ENCODE results near the gene PLXNA2. TPM values are rescaled to one million over a fixed set of nuclear protein-coding genes. Genes with fewer than 3 reads are reported as not detected.

The PLXNA2 gene
- total and polyA plus RNA-seq, 7 experiments from 2014 or later: 0.70 to 5.4 (median 1.4) TPM; not detected in 2

GRCh38 chr1:208146650-208147049 lies 97.5 kb downstream of the PLXNA2 start:
- Histone ChIP-seq H3K4me3 (ENCODE audit: low read length) (no peak overlapping the region), H3K36me3 (ENCODE audit: control insufficient read depth in 2 of 3, insufficient read depth in 3 of 3, low read length in 3 of 3) (no peaks in the 10 kb centered on the region), H3K9me3 (ENCODE audit: control insufficient read depth in 2 of 3, low read length in 3 of 3) (no peaks in the 10 kb centered on the region), H3K4me1 (ENCODE audit: control insufficient read depth in 2 of 2, insufficient read depth in 2 of 2, low read length in 2 of 2) (no peaks in the 10 kb centered on the region), H3K27me3 (ENCODE audit: control insufficient read depth in 2 of 2, insufficient read depth in 2 of 2, low read length in 2 of 2) (no peaks in the 10 kb centered on the region), H3K27ac (ENCODE audit: low read depth, low read length) (no peak overlapping the region)
- CTCF ChIA-PET: no interaction called here
- POLR2A ChIA-PET: no interaction called here
- H3K36me3 Mint-ChIP-seq: no peaks in the 10 kb centered on the region
- peaks cover 0 to 2% (median 0%) of the 10 kb centered on the region in 5 donors for H3K27me3 Mint-ChIP-seq
- DNase-seq (no peak), ATAC-seq (no peak)
- no peak overlapping the region for H3K27ac Mint-ChIP-seq
- H3K4me3 Mint-ChIP-seq: no peak overlapping the region
- no peaks in the 10 kb centered on the region for H3K4me1 Mint-ChIP-seq
- no peaks in the 10 kb centered on the region for H3K9me3 Mint-ChIP-seq
- intact Hi-C loops (cut with micrococcal nuclease): no loop called here

- H3K4me1 Mint-ChIP-seq: no peaks in the 10 kb centered on the region
- H3K27ac Mint-ChIP-seq: no peak overlapping the region
- no peaks in the 10 kb centered on the region for H3K27me3 Mint-ChIP-seq
- H3K9me3 Mint-ChIP-seq: no peaks in the 10 kb centered on the region
- Histone ChIP-seq H3K9me3 (ENCODE audit: control insufficient read depth in 2 of 3, low read length in 3 of 3) (no peaks in the 10 kb centered on the region), H3K4me1 (ENCODE audit: control insufficient read depth in 2 of 2, insufficient read depth in 2 of 2, low read length in 2 of 2) (no peaks in the 10 kb centered on the region), H3K27me3 (ENCODE audit: control insufficient read depth in 2 of 2, insufficient read depth in 2 of 2, low read length in 2 of 2) (no peaks in the 10 kb centered on the region), H3K4me3 (ENCODE audit: low read length) (no peak overlapping the region), H3K36me3 (ENCODE audit: control insufficient read depth in 2 of 3, insufficient read depth in 3 of 3, low read length in 3 of 3) (no peaks in the 10 kb centered on the region), H3K27ac (ENCODE audit: low read depth, low read length) (no peak overlapping the region)
- no peak overlapping the region for H3K4me3 Mint-ChIP-seq
- DNase-seq (no peak), ATAC-seq (no peak)
- H3K36me3 Mint-ChIP-seq: no peaks in the 10 kb centered on the region
- intact Hi-C loops (cut with micrococcal nuclease): no loop called here
- ChIA-PET CTCF (no interaction called here), POLR2A (no interaction called here)
Observed at GRCh38 chr1:208145167-208145566, 99.0 kb downstream of the PLXNA2 start.

GRCh38 chr1:208142590-208143382 lies 101.4 kb downstream of the PLXNA2 start:
- intact Hi-C loops (cut with micrococcal nuclease): no loop called here
- no peaks in the 10 kb centered on the region for H3K36me3 Mint-ChIP-seq
- H3K4me1 ChIP-seq (ENCODE audit: control insufficient read depth in 2 of 2, insufficient read depth in 2 of 2, low read length in 2 of 2): no peaks in the 10 kb centered on the region
- ChIA-PET POLR2A (no interaction called here), CTCF (no interaction called here)
- no peaks in the 10 kb centered on the region for H3K36me3 ChIP-seq (ENCODE audit: control insufficient read depth in 2 of 3, insufficient read depth in 3 of 3, low read length in 3 of 3)
- H3K27me3 Mint-ChIP-seq: no peaks in the 10 kb centered on the region
- H3K4me3 ChIP-seq (ENCODE audit: low read length): no peak overlapping the region
- no peaks in the 10 kb centered on the region for H3K4me1 Mint-ChIP-seq
- H3K27me3 ChIP-seq (ENCODE audit: control insufficient read depth in 2 of 2, insufficient read depth in 2 of 2, low read length in 2 of 2): no peaks in the 10 kb centered on the region
- H3K9me3 ChIP-seq (ENCODE audit: control insufficient read depth in 2 of 3, low read length in 3 of 3): no peaks in the 10 kb centered on the region
- H3K9me3 Mint-ChIP-seq: no peaks in the 10 kb centered on the region
- no peak overlapping the region for H3K4me3 Mint-ChIP-seq
- H3K27ac ChIP-seq (ENCODE audit: low read depth, low read length): no peak overlapping the region
- ATAC-seq: no peak
- H3K27ac Mint-ChIP-seq: no peak overlapping the region
- DNase-seq: no peak

GRCh38 chr1:208141610-208142192 lies 102.5 kb downstream of the PLXNA2 start:
- no peaks in the 10 kb centered on the region for H3K4me1 ChIP-seq (ENCODE audit: control insufficient read depth in 2 of 2, insufficient read depth in 2 of 2, low read length in 2 of 2)
- H3K27me3 ChIP-seq (ENCODE audit: control insufficient read depth in 2 of 2, insufficient read depth in 2 of 2, low read length in 2 of 2): no peaks in the 10 kb centered on the region
- Mint-ChIP-seq H3K27ac (no peak overlapping the region), H3K4me1 (no peaks in the 10 kb centered on the region), H3K27me3 (no peaks in the 10 kb centered on the region), H3K4me3 (no peak overlapping the region), H3K36me3 (no peaks in the 10 kb centered on the region), H3K9me3 (no peaks in the 10 kb centered on the region)
- H3K36me3 ChIP-seq (ENCODE audit: control insufficient read depth in 2 of 3, insufficient read depth in 3 of 3, low read length in 3 of 3): no peaks in the 10 kb centered on the region
- no peaks in the 10 kb centered on the region for H3K9me3 ChIP-seq (ENCODE audit: control insufficient read depth in 2 of 3, low read length in 3 of 3)
- no peak for ATAC-seq
- CTCF ChIA-PET: no interaction called here
- no peak overlapping the region for H3K4me3 ChIP-seq (ENCODE audit: low read length)
- no peak for DNase-seq
- H3K27ac ChIP-seq (ENCODE audit: low read depth, low read length): no peak overlapping the region
- intact Hi-C loops (cut with micrococcal nuclease): no loop called here
- POLR2A ChIA-PET: no interaction called here

GRCh38 chr1:208139434-208140045 lies 104.6 kb downstream of the PLXNA2 start:
- no peaks in the 10 kb centered on the region for H3K36me3 Mint-ChIP-seq
- H3K27ac Mint-ChIP-seq: no peak overlapping the region
- no peaks in the 10 kb centered on the region for H3K27me3 Mint-ChIP-seq
- H3K4me1 ChIP-seq (ENCODE audit: control insufficient read depth in 2 of 2, insufficient read depth in 2 of 2, low read length in 2 of 2): no peaks in the 10 kb centered on the region
- H3K27ac ChIP-seq (ENCODE audit: low read depth, low read length): no peak overlapping the region
- CTCF ChIA-PET: interaction anchor here (1.1 kb wide), 1 partner anchor 12 kb away, joined by 5 read pairs; no protein-coding TSS in a partner anchor
- intact Hi-C loops (cut with micrococcal nuclease): no loop called here
- no peak overlapping the region for H3K4me3 ChIP-seq (ENCODE audit: low read length)
- no peaks in the 10 kb centered on the region for H3K9me3 ChIP-seq (ENCODE audit: control insufficient read depth in 2 of 3, low read length in 3 of 3)
- DNase-seq (no peak), ATAC-seq (peak; percentile 44)
- no peaks in the 10 kb centered on the region for H3K27me3 ChIP-seq (ENCODE audit: control insufficient read depth in 2 of 2, insufficient read depth in 2 of 2, low read length in 2 of 2)
- H3K9me3 Mint-ChIP-seq: no peaks in the 10 kb centered on the region
- POLR2A ChIA-PET: no interaction called here
- H3K36me3 ChIP-seq (ENCODE audit: control insufficient read depth in 2 of 3, insufficient read depth in 3 of 3, low read length in 3 of 3): no peaks in the 10 kb centered on the region
- no peak overlapping the region for H3K4me3 Mint-ChIP-seq
- no peaks in the 10 kb centered on the region for H3K4me1 Mint-ChIP-seq

- Histone ChIP-seq H3K27ac (ENCODE audit: low read depth, low read length) (no peak overlapping the region), H3K27me3 (ENCODE audit: control insufficient read depth in 2 of 2, insufficient read depth in 2 of 2, low read length in 2 of 2) (no peaks in the 10 kb centered on the region), H3K4me3 (ENCODE audit: low read length) (no peak overlapping the region), H3K9me3 (ENCODE audit: control insufficient read depth in 2 of 3, low read length in 3 of 3) (no peaks in the 10 kb centered on the region), H3K36me3 (ENCODE audit: control insufficient read depth in 2 of 3, insufficient read depth in 3 of 3, low read length in 3 of 3) (no peaks in the 10 kb centered on the region), H3K4me1 (ENCODE audit: control insufficient read depth in 2 of 2, insufficient read depth in 2 of 2, low read length in 2 of 2) (no peaks in the 10 kb centered on the region)
- ChIA-PET POLR2A (no interaction called here), CTCF (no interaction called here)
- Mint-ChIP-seq H3K4me1 (peaks cover 0 to 1% (median under 1%) of the 10 kb centered on the region in 7 donors), H3K4me3 (no peak overlapping the region), H3K36me3 (no peaks in the 10 kb centered on the region), H3K9me3 (no peaks in the 10 kb centered on the region), H3K27me3 (peaks cover 0 to 2% (median 0%) of the 10 kb centered on the region in 5 donors), H3K27ac (no peak overlapping the region)
- DNase-seq: no peak
- no peak for ATAC-seq
- intact Hi-C loops (cut with micrococcal nuclease): no loop called here
Observed at GRCh38 chr1:208137193-208137592, 107.0 kb downstream of the PLXNA2 start.

All from naive thymus-derived CD4-positive, alpha-beta T cell (primary cell).